Stimulated activated naive CD8-positive, alpha-beta T cell treated with anti-CD3 and anti-CD28 coated beads, Interleukin-15, Interleukin-2, amounts not matched to agents 100 U/mL and 50 U/mL, for 24 hours (primary cell): ENCODE data around the gene ERCC5.

Source experiments
- ATAC-seq: fragments of 150-1000 bp; cut with Tn5 transposase; one replicate; pipeline ENCODE4 v1.10.0; 2021
- DNase-seq: peaks from one replicate; pipeline ENCODE4 v3.0.0; 2021

ERCC5 gene

GRCh38 chr13:102845289-102845629 lies 573 bp upstream of the ERCC5 start:
- peak; percentile 8 for ATAC-seq

GRCh38 chr13:102846261-102847015 lies 606 bp downstream of the ERCC5 start:
- DNase-seq (peak; percentile 57), ATAC-seq (peak; percentile 34)

More at GRCh38 chr13:102845289-102845629, 573 bp upstream of the ERCC5 start:
- no peak for DNase-seq

GRCh38 chr13:102847272-102848234 lies 1.7 kb downstream of the ERCC5 start:
- DNase-seq (no peak), ATAC-seq (no peak)

GRCh38 chr13:102848956-102849355 lies 3.1 kb downstream of the ERCC5 start:
- no peak for ATAC-seq

GRCh38 chr13:102852556-102852955 lies 6.7 kb downstream of the ERCC5 start:
- DNase-seq (no peak), ATAC-seq (no peak)

More at GRCh38 chr13:102848956-102849355, 3.1 kb downstream of the ERCC5 start:
- DNase-seq: no peak

GRCh38 chr13:102854675-102855074 lies 8.8 kb downstream of the ERCC5 start:
- DNase-seq: no peak
- peak; percentile 69 for ATAC-seq

GRCh38 chr13:102856557-102856956 lies 10.7 kb downstream of the ERCC5 start:
- ATAC-seq: no peak
- no peak for DNase-seq

- no peak for DNase-seq
- ATAC-seq: no peak
Observed at GRCh38 chr13:102862624-102863210, 16.9 kb downstream of the ERCC5 start.

- no peak for DNase-seq
- ATAC-seq: no peak
Observed at GRCh38 chr13:102863590-102863989, 17.8 kb downstream of the ERCC5 start.

GRCh38 chr13:102868366-102868936 lies 22.6 kb downstream of the ERCC5 start:
- no peak for ATAC-seq
- DNase-seq: no peak

- DNase-seq: no peak
- ATAC-seq: no peak
Observed at GRCh38 chr13:102869948-102870676, 24.3 kb downstream of the ERCC5 start.

GRCh38 chr13:102870677-102871415 lies 25.0 kb downstream of the ERCC5 start:
- DNase-seq (peak; percentile 43), ATAC-seq (peak; percentile 68)

- ATAC-seq: no peak
- DNase-seq: no peak
Observed at GRCh38 chr13:102872131-102872530, 26.3 kb downstream of the ERCC5 start.

GRCh38 chr13:102872531-102872930 lies 26.7 kb downstream of the ERCC5 start:
- DNase-seq: no peak
- ATAC-seq: no peak

- ATAC-seq (peak; percentile 86), DNase-seq (no peak)
Observed at GRCh38 chr13:102873653-102874052, 27.8 kb downstream of the ERCC5 start.

- DNase-seq (no peak), ATAC-seq (no peak)
Observed at GRCh38 chr13:102875256-102875655, 29.4 kb downstream of the ERCC5 start.

GRCh38 chr13:102877303-102877702 lies 31.5 kb downstream of the ERCC5 start:
- DNase-seq (no peak), ATAC-seq (no peak)

- no peak for ATAC-seq
- no peak for DNase-seq
Observed at GRCh38 chr13:102878481-102878880, 32.6 kb downstream of the ERCC5 start.

GRCh38 chr13:102879793-102880499 lies 34.1 kb downstream of the ERCC5 start:
- ATAC-seq (no peak), DNase-seq (no peak)
